Activated CD4-positive, alpha-beta T cell treated with anti-CD3 and anti-CD28 coated beads, Interleukin-2, amount 10 ng/mL, durations not matched to agents 7 days and 5 days (primary cell): Measurements from ENCODE around the gene CDX2. TPM values are rescaled to one million over a fixed set of nuclear protein-coding genes. Genes with fewer than 3 reads are reported as not detected.
A peak's percentile ranks its signal among the peaks of the same experiment; 100 is the strongest.

Source experiments
- CTCF ChIA-PET: fragments of 350-600 bp; sonication (Branson Sonifier 250); formaldehyde crosslinking; loops from one replicate; lab custom pipeline; 2021; ENCODE audit warnings: antibody characterized with exemption; lab: Charles Lee
- POLR2A ChIA-PET: fragments of 350-600 bp; sonication (Branson Sonifier 250); formaldehyde crosslinking; loops from one replicate; lab custom pipeline; 2021; ENCODE audit warnings: antibody characterized with exemption; lab: Charles Lee
- DNase-seq: peaks from one replicate; pipeline ENCODE4 v3.0.0-alpha.2; 2020
- H3K27ac Mint-ChIP-seq: one replicate; pipeline ENCODE4 v1.8.0; 2021; ENCODE audit warnings: mild to moderate bottlenecking, moderate library complexity, mixed read lengths
- H3K27me3 Mint-ChIP-seq: one replicate; pipeline ENCODE4 v1.8.0; 2021; ENCODE audit warnings: mixed read lengths
- H3K36me3 Mint-ChIP-seq: one replicate; pipeline ENCODE4 v1.8.0; 2021; ENCODE audit warnings: low read depth, mixed read lengths
- H3K4me1 Mint-ChIP-seq: one replicate; pipeline ENCODE4 v1.8.0; 2021; ENCODE audit warnings: mixed read lengths
- H3K4me3 Mint-ChIP-seq: one replicate; pipeline ENCODE4 v1.8.0; 2021; ENCODE audit warnings: mild to moderate bottlenecking, moderate library complexity, mixed read lengths
- H3K9me3 Mint-ChIP-seq: one replicate; pipeline ENCODE4 v1.8.0; 2021; ENCODE audit warnings: mixed read lengths
- total RNA-seq, 2 experiments: library from RNA; stranded (reverse); gene quantifications; one replicate each; pipeline ENCODE4 v1.2.3, GENCODE V29; 2021

The CDX2 gene
- total RNA-seq, 2 experiments from 2014 or later = not detected

GRCh38 chr13:27928353-27928804 lies 40.7 kb downstream of the CDX2 start:
- H3K27me3 Mint-ChIP-seq = peaks cover 78% of the 10 kb centered on the region
- no peaks in the 10 kb centered on the region for H3K9me3 Mint-ChIP-seq
- CTCF ChIA-PET = interaction anchor here (0.6 to 4.5 kb wide), 5 partner anchors 12 to 830 kb away, joined by 3 to 21 read pairs (median 4); no protein-coding TSS in a partner anchor

GRCh38 chr13:27927444-27928352 lies 41.4 kb downstream of the CDX2 start:
- Mint-ChIP-seq H3K36me3 (peaks cover 2% of the 10 kb centered on the region), H3K27me3 (peaks cover 84% of the 10 kb centered on the region), H3K9me3 (no peaks in the 10 kb centered on the region), H3K4me1 (peaks cover 10% of the 10 kb centered on the region), H3K4me3 (peak overlapping the region; percentile 13), H3K27ac (peak overlapping the region; percentile 41)
- ChIA-PET CTCF (interaction anchor here (0.8 to 4.5 kb wide), 5 partner anchors 11 to 98 kb away, joined by 3 to 21 read pairs (median 3); no protein-coding TSS in a partner anchor), POLR2A (no interaction called here)
- DNase-seq = no peak

More at GRCh38 chr13:27928353-27928804, 40.7 kb downstream of the CDX2 start:
- no peak for DNase-seq
- Mint-ChIP-seq H3K27ac (no peak overlapping the region), H3K36me3 (peaks cover 2% of the 10 kb centered on the region), H3K4me1 (peaks cover 10% of the 10 kb centered on the region), H3K4me3 (no peak overlapping the region)
- POLR2A ChIA-PET = no interaction called here

GRCh38 chr13:27926644-27927434 lies 42.3 kb downstream of the CDX2 start:
- DNase-seq = no peak
- Mint-ChIP-seq H3K4me1 (peaks cover 10% of the 10 kb centered on the region), H3K27me3 (peaks cover 91% of the 10 kb centered on the region), H3K4me3 (no peak overlapping the region), H3K9me3 (no peaks in the 10 kb centered on the region), H3K27ac (no peak overlapping the region), H3K36me3 (peaks cover 2% of the 10 kb centered on the region)
- ChIA-PET CTCF (interaction anchor here (0.6 to 4.5 kb wide), 3 partner anchors 27 to 763 kb away, joined by 3 to 21 read pairs (median 3); no protein-coding TSS in a partner anchor), POLR2A (no interaction called here)

- Mint-ChIP-seq H3K27ac (no peak overlapping the region), H3K27me3 (peaks cover 88% of the 10 kb centered on the region), H3K4me1 (peaks cover 16% of the 10 kb centered on the region), H3K36me3 (peaks cover 3% of the 10 kb centered on the region), H3K9me3 (no peaks in the 10 kb centered on the region), H3K4me3 (no peak overlapping the region)
- no peak for DNase-seq
- ChIA-PET CTCF (no interaction called here), POLR2A (no interaction called here)
These were observed 43.7 kb downstream of the CDX2 start for GRCh38 chr13:27925220-27925991.

GRCh38 chr13:27924529-27925141 lies 44.5 kb downstream of the CDX2 start:
- no peak overlapping the region for H3K4me3 Mint-ChIP-seq
- peaks cover 3% of the 10 kb centered on the region for H3K36me3 Mint-ChIP-seq
- ChIA-PET POLR2A (no interaction called here), CTCF (no interaction called here)
- DNase-seq = no peak
- no peak overlapping the region for H3K27ac Mint-ChIP-seq
- peaks cover 18% of the 10 kb centered on the region for H3K4me1 Mint-ChIP-seq
- no peaks in the 10 kb centered on the region for H3K9me3 Mint-ChIP-seq
- H3K27me3 Mint-ChIP-seq = peaks cover 82% of the 10 kb centered on the region

- peaks cover 3% of the 10 kb centered on the region for H3K36me3 Mint-ChIP-seq
- POLR2A ChIA-PET = no interaction called here
- CTCF ChIA-PET = interaction anchor here (0.7 kb wide), 1 partner anchor 97 kb away, joined by 3 read pairs; no protein-coding TSS in a partner anchor
- peaks cover 83% of the 10 kb centered on the region for H3K27me3 Mint-ChIP-seq
- peak overlapping the region; percentile 82 for H3K27ac Mint-ChIP-seq
- H3K4me1 Mint-ChIP-seq = peaks cover 19% of the 10 kb centered on the region
- peak overlapping the region; percentile 32 for H3K4me3 Mint-ChIP-seq
- H3K9me3 Mint-ChIP-seq = no peaks in the 10 kb centered on the region
- DNase-seq = no peak
These were observed 45.2 kb downstream of the CDX2 start for GRCh38 chr13:27923794-27924528.

GRCh38 chr13:27922883-27923612 lies 46.1 kb downstream of the CDX2 start:
- Mint-ChIP-seq H3K4me1 (peaks cover 21% of the 10 kb centered on the region), H3K27ac (peak overlapping the region; percentile 82), H3K36me3 (peaks cover 7% of the 10 kb centered on the region), H3K4me3 (peak overlapping the region; percentile 32), H3K9me3 (no peaks in the 10 kb centered on the region), H3K27me3 (peaks cover 84% of the 10 kb centered on the region)
- POLR2A ChIA-PET = no interaction called here
- DNase-seq = no peak
- CTCF ChIA-PET = no interaction called here

GRCh38 chr13:27921961-27922882 lies 46.9 kb downstream of the CDX2 start:
- ChIA-PET POLR2A (no interaction called here), CTCF (no interaction called here)
- peaks cover 83% of the 10 kb centered on the region for H3K27me3 Mint-ChIP-seq
- no peak for DNase-seq
- H3K36me3 Mint-ChIP-seq = peaks cover 7% of the 10 kb centered on the region
- no peaks in the 10 kb centered on the region for H3K9me3 Mint-ChIP-seq
- H3K4me1 Mint-ChIP-seq = peaks cover 21% of the 10 kb centered on the region
- H3K4me3 Mint-ChIP-seq = no peak overlapping the region
- peak overlapping the region; percentile 9 for H3K27ac Mint-ChIP-seq

GRCh38 chr13:27921421-27921960 lies 47.6 kb downstream of the CDX2 start:
- peak overlapping the region; percentile 49 for H3K4me3 Mint-ChIP-seq
- no peak for DNase-seq
- H3K27ac Mint-ChIP-seq = no peak overlapping the region
- peaks cover 7% of the 10 kb centered on the region for H3K36me3 Mint-ChIP-seq
- no peaks in the 10 kb centered on the region for H3K9me3 Mint-ChIP-seq
- ChIA-PET POLR2A (no interaction called here), CTCF (interaction anchor here (1.3 kb wide), 1 partner anchor 39 kb away, joined by 3 read pairs; no protein-coding TSS in a partner anchor)
- H3K27me3 Mint-ChIP-seq = peaks cover 83% of the 10 kb centered on the region
- H3K4me1 Mint-ChIP-seq = peaks cover 16% of the 10 kb centered on the region
